GM23338 (cell line): ENCODE measurements around the gene CAMKV. TPM values are rescaled to one million over a fixed set of nuclear protein-coding genes. Genes with fewer than 3 reads are reported as not detected.

Experiments
- ATAC-seq: fragments of 200-7000 bp; cut with Tn5 transposase; 3 replicates; pipeline ENCODE4 v1.9.1; 2020
- DNase-seq: peaks from one replicate; pipeline ENCODE4 v3.0.0-alpha.2; 2015; ENCODE audit warnings: low spot score
- H2AFZ ChIP-seq: fragments of 200-600 bp; sonication (generic); 2 replicates; pipeline ENCODE4 v1.8.0; 2016; ENCODE audit warnings: antibody characterized with exemption, mild to moderate bottlenecking, moderate library complexity
- H3F3A ChIP-seq: fragments of 200-600 bp; sonication (generic); replicated peaks from 2 replicates; pipeline ENCODE4 v1.8.0; 2017; ENCODE audit warnings: antibody characterized with exemption, mixed run types, low read depth
- H3K27ac ChIP-seq: fragments of 200-600 bp; sonication (generic); 2 replicates; pipeline ENCODE4 v1.6.1; 2016; ENCODE audit warnings: low read depth
- H3K27me3 ChIP-seq: fragments of 200-600 bp; sonication (generic); 2 replicates; pipeline ENCODE4 v1.8.0; 2016; ENCODE audit warnings: mild to moderate bottlenecking, mixed run types, moderate library complexity; ENCODE audit not compliant: insufficient read depth
- H3K36me3 ChIP-seq: fragments of 200-600 bp; sonication (generic); 2 replicates; pipeline ENCODE4 v1.8.0; 2016; ENCODE audit warnings: mild to moderate bottlenecking; ENCODE audit not compliant: insufficient read depth
- H3K4me1 ChIP-seq: fragments of 200-600 bp; sonication (generic); 2 replicates; pipeline ENCODE4 v1.8.0; 2016; ENCODE audit warnings: mild to moderate bottlenecking, moderate library complexity; ENCODE audit not compliant: insufficient read depth
- H3K4me2 ChIP-seq: fragments of 200-600 bp; sonication (generic); 2 replicates; pipeline ENCODE4 v1.7.1; 2017; ENCODE audit warnings: mixed run types
- H3K4me3 ChIP-seq: fragments of 200-600 bp; sonication (generic); 2 replicates; pipeline ENCODE4 v1.6.1; 2016; ENCODE audit warnings: mixed run types
- H3K79me2 ChIP-seq: fragments of 200-600 bp; sonication (generic); replicated peaks from 2 replicates; pipeline ENCODE4 v1.8.0; 2017; ENCODE audit warnings: mild to moderate bottlenecking; ENCODE audit not compliant: insufficient read depth
- H3K9me2 ChIP-seq: fragments of 200-600 bp; sonication (generic); 2 replicates; pipeline ENCODE4 v1.8.0; 2017; ENCODE audit not compliant: insufficient read depth
- H4K20me1 ChIP-seq: fragments of 200-600 bp; sonication (generic); replicated peaks from 2 replicates; pipeline ENCODE4 v1.8.0; 2017; ENCODE audit warnings: mild to moderate bottlenecking; ENCODE audit not compliant: insufficient read depth
- H3K27ac Mint-ChIP-seq: 2 replicates; pipeline ENCODE4 v1.8.0; 2020; ENCODE audit warnings: inconsistent platforms, mild to moderate bottlenecking, moderate library complexity, mixed read lengths
- H3K27me3 Mint-ChIP-seq: 3 replicates; pipeline ENCODE4 v1.8.0; 2022; ENCODE audit warnings: low read depth, mild to moderate bottlenecking, moderate library complexity, mixed read lengths, inconsistent platforms; ENCODE audit not compliant: insufficient read depth, poor library complexity
- H3K36me3 Mint-ChIP-seq: 3 replicates; pipeline ENCODE4 v1.8.0; 2021; ENCODE audit warnings: low read depth, mild to moderate bottlenecking, inconsistent platforms, moderate library complexity, mixed read lengths
- H3K4me1 Mint-ChIP-seq: 3 replicates; pipeline ENCODE4 v1.8.0; 2020; ENCODE audit warnings: mild to moderate bottlenecking, inconsistent platforms, mixed read lengths
- H3K4me3 Mint-ChIP-seq: 3 replicates; pipeline ENCODE4 v1.8.0; 2021; ENCODE audit warnings: moderate library complexity, mild to moderate bottlenecking, inconsistent platforms, mixed read lengths
- H3K9me3 Mint-ChIP-seq: 3 replicates; pipeline ENCODE4 v1.8.0; 2020; ENCODE audit warnings: moderate library complexity, mild to moderate bottlenecking, inconsistent platforms, mixed read lengths
- CTCF ChIP-seq, 2 experiments: fragments of 200-600 bp in 1 of 2; sonication (generic) in 1 of 2; conservative IDR thresholded peaks; 2 replicates each; pipeline versions ENCODE4 v1.5.1 to v1.6.1; 2016 to 2017; ENCODE audit warnings: antibody characterized with exemption in 2 of 2, low read depth in 2 of 2, mild to moderate bottlenecking in 2 of 2, moderate library complexity in 1 of 2
- ETS1 ChIP-seq: IDR thresholded peaks from 2 replicates; pipeline ENCODE4 v1.6.1; 2016; ENCODE audit warnings: antibody characterized with exemption
- POLR2AphosphoS5 ChIP-seq: IDR thresholded peaks from 2 replicates; pipeline ENCODE4 v1.6.1; 2016; ENCODE audit warnings: antibody characterized with exemption, low read depth
- REST ChIP-seq: IDR thresholded peaks from one replicate; pipeline ENCODE4 v1.6.1; 2018; ENCODE audit warnings: antibody characterized with exemption; ENCODE audit not compliant: unreplicated experiment
- STAT1 ChIP-seq: IDR thresholded peaks from one replicate; pipeline ENCODE4 v1.6.1; 2016; ENCODE audit warnings: antibody characterized with exemption; ENCODE audit not compliant: unreplicated experiment
- ZNF331 ChIP-seq: fragments of 250-450 bp; sonication (Bioruptor Pico); IDR thresholded peaks from 2 replicates; pipeline ENCODE4 v1.5.0; 2020; ENCODE audit warnings: low read depth, mild to moderate bottlenecking, moderate library complexity
- ZNF462 ChIP-seq: fragments of 250-450 bp; sonication (Bioruptor Pico); IDR thresholded peaks from 2 replicates; pipeline ENCODE4 v1.5.0; 2020; ENCODE audit warnings: mild to moderate bottlenecking, moderate library complexity
- long read RNA-seq: library from polyadenylated mRNA; unstranded; transcript quantifications from one replicate; pipeline ENCODE4 v2.0.0, GENCODE V29; 2020; ENCODE audit not compliant: unreplicated experiment
- polyA plus RNA-seq: library from polyadenylated mRNA; unstranded; fragments of >200 nt; fragmentation: Nextera tagmentation; extraction: Ambion mirVana; gene quantifications from 2 replicates; pipeline ENCODE4 v1.2.1, GENCODE V29; 2016
- total RNA-seq: library from RNA; depleted of rRNA; stranded (reverse); fragments of >200 nt; shearing (Covaris generic); gene quantifications from 2 replicates; pipeline ENCODE4 v1.2.3, GENCODE V29; 2014; rRNA removed

CAMKV gene
- total RNA-seq (80.1 and 83.0 TPM in 2 replicates), polyA plus RNA-seq (32.7 and 38.3 TPM in 2 replicates)
- long read RNA-seq, partial matches to known transcripts, result 0 of 8 reads
- long read RNA-seq, other reads (novel, unspliced or antisense), result 3 of 8 reads

GRCh38 chr3:49869525-49870126 lies at the start of gene CAMKV:
TSS of gene CAMKV (minus strand) at chr3:49869906. CDS start at chr3:49862388, 7,518 bp downstream.
- peak; percentile 63 for ATAC-seq
- Mint-ChIP-seq H3K36me3 (no peaks in the 10 kb centered on the region), H3K4me3 (peak within 1 kb of the TSS; percentile 75), H3K27me3 (peaks cover 21% of the 10 kb centered on the region), H3K4me1 (peaks cover 47% of the 10 kb centered on the region), H3K27ac (peak within 1 kb of the TSS; percentile 70; the same call in 1 of the 2 replicates), H3K9me3 (no peaks in the 10 kb centered on the region)
- no peaks in the 10 kb centered on the region for H3K27me3 ChIP-seq
- H3K4me1 ChIP-seq, result peaks cover 36% of the 10 kb centered on the region
- peak within 1 kb of the TSS; percentile 93 for H2AFZ ChIP-seq
- peak within 1 kb of the TSS; percentile 91 for H3K4me2 ChIP-seq
- peaks cover 5% of the 10 kb centered on the region; the same call in 1 of the 2 replicates for H4K20me1 ChIP-seq
- DNase-seq, result peak; percentile 80
- H3K79me2 ChIP-seq, result peaks cover 39% of the 10 kb centered on the region
- H3K27ac ChIP-seq, result no peak within 1 kb of the TSS
- 0 out of 2 replicates have a peak, but pooled peaks cover 10% of the 10 kb centered on the region for H3F3A ChIP-seq
- no peak for TF ChIP-seq REST
- peak; percentile 56 for TF ChIP-seq POLR2AphosphoS5
- no peak for TF ChIP-seq CTCF (conservative IDR thresholded peaks at IDR 0.05; ENCODE audit: low read depth in 2 of 2)
- TF ChIP-seq STAT1, result no peak
- no peak for TF ChIP-seq ZNF331 (CRISPR knock-in tag)
- no peak for TF ChIP-seq ETS1
- TF ChIP-seq ZNF462 (CRISPR knock-in tag), result no peak
- no peaks in the 10 kb centered on the region for H3K9me2 ChIP-seq
- no peaks in the 10 kb centered on the region; the same call in 1 of the 2 replicates for H3K36me3 ChIP-seq
- H3K4me3 ChIP-seq, result peak within 1 kb of the TSS; percentile 83
